ENCODE measurements around the gene ANKMY1.

GRCh38 chr2:240604291-240604938 is 46.6 kb upstream of the ANKMY1 start:
- TF ChIP-seq EZH2 (IDR thresholded peaks at IDR 0.05; ENCODE audit: borderline replicate concordance, low read length), result no peak
- TF ChIP-seq CTCF (conservative IDR thresholded peaks at IDR 0.05 in 1 of 2, IDR thresholded peaks at IDR 0.05 in 1 of 2; ENCODE audit: extremely low read depth in 1 of 2, insufficient read depth in 1 of 2, low read depth in 1 of 2, low read length in 2 of 2), result no peak

Data from mammary epithelial cell (primary cell).